Measurements from ENCODE around the gene DNM1.

DNM1 gene

GRCh38 chr9:128232528-128233428 is 29.6 kb downstream of the DNM1 start:
- ChIA-PET CTCF (no interaction called here), POLR2A (interaction anchor here (0.8 to 1.4 kb wide), 3 partner anchors 10 to 43 kb away, joined by 3 to 5 read pairs (median 4); partner anchors contain the start of genes GOLGA2 and SWI5)
- DNase-seq (ENCODE audit: extremely low spot score), result no peak
- no peak for TF ChIP-seq LEF1 (IDR thresholded peaks at IDR 0.05; ENCODE audit: borderline replicate concordance)
- no peak for TF ChIP-seq ZNF384 (IDR thresholded peaks at IDR 0.05)
- no peak for TF ChIP-seq ELF4 (IDR thresholded peaks at IDR 0.05)
- TF ChIP-seq TARDBP (IDR thresholded peaks at IDR 0.05), result no peak
- TF ChIP-seq SP1 (IDR thresholded peaks at IDR 0.05), result no peak
- TF ChIP-seq FOXA1 (IDR thresholded peaks at IDR 0.05), result no peak
- no peak for TF ChIP-seq SUZ12 (IDR thresholded peaks at IDR 0.05)
- TF ChIP-seq HDGF (IDR thresholded peaks at IDR 0.05; ENCODE audit: borderline replicate concordance), result no peak

- no peak for DNase-seq (ENCODE audit: extremely low spot score)
- ChIA-PET CTCF (no interaction called here), POLR2A (interaction anchor here (1.4 kb wide), 1 partner anchor 42 kb away, joined by 4 read pairs; the partner anchor contains the start of genes GOLGA2 and SWI5)
- TF ChIP-seq ARNT (IDR thresholded peaks at IDR 0.05) (no peak), ZNF384 (IDR thresholded peaks at IDR 0.05) (no peak), FOXA1 (IDR thresholded peaks at IDR 0.05) (no peak), NFRKB (IDR thresholded peaks at IDR 0.05) (no peak), LEF1 (IDR thresholded peaks at IDR 0.05; ENCODE audit: borderline replicate concordance) (no peak), HDGF (IDR thresholded peaks at IDR 0.05; ENCODE audit: borderline replicate concordance) (no peak), FOXK2 (IDR thresholded peaks at IDR 0.05) (no peak), FOXM1 (IDR thresholded peaks at IDR 0.05; ENCODE audit: borderline replicate concordance) (no peak), SP1 (IDR thresholded peaks at IDR 0.05) (no peak), SUZ12 (IDR thresholded peaks at IDR 0.05) (no peak), CTBP1 (IDR thresholded peaks at IDR 0.05; ENCODE audit: borderline replicate concordance) (no peak), PKNOX1 (IDR thresholded peaks at IDR 0.05) (no peak)
Observed at GRCh38 chr9:128233817-128234406, 30.7 kb downstream of the DNM1 start.

GRCh38 chr9:128242124-128242523 is 38.9 kb downstream of the DNM1 start:
- DNase-seq (ENCODE audit: extremely low spot score), result no peak
- POLR2A ChIA-PET, result interaction anchor here (0.6 to 1.3 kb wide), 2 partner anchors 8 to 34 kb away, joined by 3 to 4 read pairs; partner anchors contain the start of genes GOLGA2 and SWI5
- CTCF ChIA-PET, result no interaction called here
- no peak for TF ChIP-seq SUZ12 (IDR thresholded peaks at IDR 0.05)
- TF ChIP-seq BHLHE40 (IDR thresholded peaks at IDR 0.05; ENCODE audit: borderline replicate concordance), result no peak
- no peak for TF ChIP-seq ARNT (IDR thresholded peaks at IDR 0.05)
- no peak for TF ChIP-seq TARDBP (IDR thresholded peaks at IDR 0.05)
- no peak for TF ChIP-seq NFRKB (IDR thresholded peaks at IDR 0.05)
- no peak for TF ChIP-seq FOXK2 (IDR thresholded peaks at IDR 0.05)
- TF ChIP-seq SP1 (IDR thresholded peaks at IDR 0.05), result no peak
- TF ChIP-seq ELF4 (IDR thresholded peaks at IDR 0.05), result no peak
- no peak for TF ChIP-seq LEF1 (IDR thresholded peaks at IDR 0.05; ENCODE audit: borderline replicate concordance)
- TF ChIP-seq CTBP1 (IDR thresholded peaks at IDR 0.05; ENCODE audit: borderline replicate concordance), result no peak

GRCh38 chr9:128242828-128243214 is 39.6 kb downstream of the DNM1 start:
- ChIA-PET POLR2A (no interaction called here), CTCF (no interaction called here)
- no peak for DNase-seq (ENCODE audit: extremely low spot score)
- TF ChIP-seq FOXM1 (IDR thresholded peaks at IDR 0.05; ENCODE audit: borderline replicate concordance), result no peak
- TF ChIP-seq FOXK2 (IDR thresholded peaks at IDR 0.05), result no peak
- no peak for TF ChIP-seq PKNOX1 (IDR thresholded peaks at IDR 0.05)
- TF ChIP-seq ELF4 (IDR thresholded peaks at IDR 0.05), result no peak
- TF ChIP-seq BHLHE40 (IDR thresholded peaks at IDR 0.05; ENCODE audit: borderline replicate concordance), result no peak
- TF ChIP-seq TARDBP (IDR thresholded peaks at IDR 0.05), result no peak
- no peak for TF ChIP-seq SUZ12 (IDR thresholded peaks at IDR 0.05)
- TF ChIP-seq HDGF (IDR thresholded peaks at IDR 0.05; ENCODE audit: borderline replicate concordance), result no peak
- TF ChIP-seq SP1 (IDR thresholded peaks at IDR 0.05), result no peak
- TF ChIP-seq ARNT (IDR thresholded peaks at IDR 0.05), result no peak
- TF ChIP-seq ZNF384 (IDR thresholded peaks at IDR 0.05), result no peak
- TF ChIP-seq CTBP1 (IDR thresholded peaks at IDR 0.05; ENCODE audit: borderline replicate concordance), result no peak
- no peak for TF ChIP-seq LEF1 (IDR thresholded peaks at IDR 0.05; ENCODE audit: borderline replicate concordance)
- no peak for TF ChIP-seq NFRKB (IDR thresholded peaks at IDR 0.05)
- no peak for TF ChIP-seq L3MBTL2 (conservative IDR thresholded peaks at IDR 0.05)
- TF ChIP-seq FOXA1 (IDR thresholded peaks at IDR 0.05), result no peak

- ChIA-PET CTCF (no interaction called here), POLR2A (no interaction called here)
- no peak for TF ChIP-seq BHLHE40 (IDR thresholded peaks at IDR 0.05; ENCODE audit: borderline replicate concordance)
- no peak for TF ChIP-seq CTBP1 (IDR thresholded peaks at IDR 0.05; ENCODE audit: borderline replicate concordance)
- no peak for TF ChIP-seq PKNOX1 (IDR thresholded peaks at IDR 0.05)
- no peak for TF ChIP-seq ARNT (IDR thresholded peaks at IDR 0.05)
- TF ChIP-seq LEF1 (IDR thresholded peaks at IDR 0.05; ENCODE audit: borderline replicate concordance), result no peak
- no peak for TF ChIP-seq HDGF (IDR thresholded peaks at IDR 0.05; ENCODE audit: borderline replicate concordance)
- no peak for TF ChIP-seq ELF4 (IDR thresholded peaks at IDR 0.05)
- no peak for TF ChIP-seq FOXK2 (IDR thresholded peaks at IDR 0.05)
- TF ChIP-seq L3MBTL2 (conservative IDR thresholded peaks at IDR 0.05), result no peak
- no peak for TF ChIP-seq NFRKB (IDR thresholded peaks at IDR 0.05)
- no peak for TF ChIP-seq FOXA1 (IDR thresholded peaks at IDR 0.05)
- TF ChIP-seq SUZ12 (IDR thresholded peaks at IDR 0.05), result no peak
- no peak for TF ChIP-seq SP1 (IDR thresholded peaks at IDR 0.05)
- no peak for TF ChIP-seq TARDBP (IDR thresholded peaks at IDR 0.05)
- TF ChIP-seq ZNF384 (IDR thresholded peaks at IDR 0.05), result no peak
- no peak for DNase-seq (ENCODE audit: extremely low spot score)
Observed at GRCh38 chr9:128243215-128244018, 40.2 kb downstream of the DNM1 start.

Measured in HEK293T (cell line).